HepG2 (cell line): ENCODE data around the gene C1orf159. TPM values are rescaled to one million over a fixed set of nuclear protein-coding genes. Genes with fewer than 3 reads are reported as not detected.
A peak's percentile ranks its signal among the peaks of the same experiment; 100 is the strongest.

Experiments
- ATF5 ChIP-seq: sonication (generic); formaldehyde crosslinking; IDR thresholded peaks from 2 replicates; pipeline ENCODE4 v1.4.0; 2020; ENCODE audit warnings: mild to moderate bottlenecking, low read depth, missing genetic modification reagents
- E2F5 ChIP-seq: sonication (generic); formaldehyde crosslinking; conservative IDR thresholded peaks from 2 replicates; pipeline ENCODE4 v1.4.0; 2020; ENCODE audit warnings: missing genetic modification reagents
- HNF1B ChIP-seq: sonication (generic); formaldehyde crosslinking; IDR thresholded peaks from 2 replicates; pipeline ENCODE4 v1.5.1; 2020; ENCODE audit warnings: mild to moderate bottlenecking, moderate library complexity, missing genetic modification reagents
- HOXA9 ChIP-seq: sonication (generic); formaldehyde crosslinking; IDR thresholded peaks from 2 replicates; pipeline ENCODE4 v1.8.1; 2022; ENCODE audit warnings: missing genetic modification reagents, mild to moderate bottlenecking, moderate library complexity, borderline replicate concordance
- HOXD1 ChIP-seq: sonication (generic); formaldehyde crosslinking; IDR thresholded peaks from 2 replicates; pipeline ENCODE4 v1.5.0; 2020; ENCODE audit warnings: missing genetic modification reagents
- KDM2A ChIP-seq: sonication (generic); formaldehyde crosslinking; IDR thresholded peaks from 2 replicates; pipeline ENCODE4 v1.4.0; 2020; ENCODE audit warnings: low read depth, missing genetic modification reagents, borderline replicate concordance
- KDM5B ChIP-seq: sonication (generic); formaldehyde crosslinking; IDR thresholded peaks from 2 replicates; pipeline ENCODE4 v1.4.0; 2020; ENCODE audit warnings: missing genetic modification reagents, mild to moderate bottlenecking, borderline replicate concordance
- MIER2 ChIP-seq: IDR thresholded peaks from 2 replicates; pipeline ENCODE4 v1.6.1; 2016; ENCODE audit warnings: missing biosample characterization, missing genetic modification reagents
- MXD3 ChIP-seq: IDR thresholded peaks from 2 replicates; pipeline ENCODE4 v1.6.1; 2016; ENCODE audit warnings: mild to moderate bottlenecking, missing biosample characterization, missing genetic modification reagents
- SP1 ChIP-seq, 2 experiments: fragments of 450-650 bp in 1 of 2; sonication (generic) in 1 of 2; formaldehyde crosslinking in 1 of 2; IDR thresholded peaks; 2 replicates each; pipeline versions ENCODE4 v1.4.0 to v1.6.1; 2016 to 2020; ENCODE audit warnings: missing genetic modification reagents in 1 of 2
- TCF7 ChIP-seq: sonication (generic); IDR thresholded peaks from 2 replicates; pipeline ENCODE4 v1.6.1; 2016; ENCODE audit warnings: antibody characterized with exemption, low read depth
- YEATS2 ChIP-seq: sonication (generic); formaldehyde crosslinking; IDR thresholded peaks from 2 replicates; pipeline ENCODE4 v1.4.0; 2020; ENCODE audit warnings: missing genetic modification reagents, borderline replicate concordance
- ZC3H4 ChIP-seq: sonication (generic); formaldehyde crosslinking; IDR thresholded peaks from 2 replicates; pipeline ENCODE4 v1.4.0; 2020; ENCODE audit warnings: missing genetic modification reagents, borderline replicate concordance
- ZFP37 ChIP-seq: sonication (generic); formaldehyde crosslinking; IDR thresholded peaks from 2 replicates; pipeline ENCODE4 v1.4.0; 2020; ENCODE audit warnings: missing genetic modification reagents, borderline replicate concordance
- ZNF10 ChIP-seq: sonication (generic); formaldehyde crosslinking; IDR thresholded peaks from 2 replicates; pipeline ENCODE4 v1.4.0; 2020; ENCODE audit warnings: mild to moderate bottlenecking, low read depth, missing genetic modification reagents, borderline replicate concordance
- ZNF143 ChIP-seq: sonication (generic); formaldehyde crosslinking; IDR thresholded peaks from 2 replicates; pipeline ENCODE4 v1.4.0; 2020; ENCODE audit warnings: missing genetic modification reagents
- ZNF326 ChIP-seq: sonication (generic); formaldehyde crosslinking; IDR thresholded peaks from 2 replicates; pipeline ENCODE4 v1.4.0; 2020; ENCODE audit warnings: missing genetic modification reagents, borderline replicate concordance
- ZNF513 ChIP-seq: sonication (generic); formaldehyde crosslinking; conservative IDR thresholded peaks from 2 replicates; pipeline ENCODE4 v1.5.0; 2020; ENCODE audit warnings: missing genetic modification reagents
- ZNF556 ChIP-seq: sonication (generic); formaldehyde crosslinking; IDR thresholded peaks from 2 replicates; pipeline ENCODE4 v1.4.0; 2020; ENCODE audit warnings: mild to moderate bottlenecking, missing genetic modification reagents, borderline replicate concordance
- ZNF557 ChIP-seq: sonication (generic); formaldehyde crosslinking; IDR thresholded peaks from 2 replicates; pipeline ENCODE4 v1.4.0; 2020; ENCODE audit warnings: missing genetic modification reagents
- ZNF564 ChIP-seq: sonication (generic); formaldehyde crosslinking; IDR thresholded peaks from 2 replicates; pipeline ENCODE4 v1.8.1; 2023; ENCODE audit warnings: mild to moderate bottlenecking, missing genetic modification reagents
- ZNF567 ChIP-seq: sonication (generic); formaldehyde crosslinking; IDR thresholded peaks from 2 replicates; pipeline ENCODE4 v1.8.1; 2023; ENCODE audit warnings: mild to moderate bottlenecking, missing genetic modification reagents, borderline replicate concordance
- ZNF749 ChIP-seq: sonication (generic); formaldehyde crosslinking; IDR thresholded peaks from 2 replicates; pipeline ENCODE4 v1.8.0; 2022; ENCODE audit warnings: mild to moderate bottlenecking, missing genetic modification reagents, moderate library complexity, borderline replicate concordance
- ZNF790 ChIP-seq: sonication (generic); formaldehyde crosslinking; IDR thresholded peaks from 2 replicates; pipeline ENCODE4 v1.8.0; 2022; ENCODE audit warnings: missing genetic modification reagents, mild to moderate bottlenecking, borderline replicate concordance
- ZSCAN30 ChIP-seq: sonication (generic); formaldehyde crosslinking; IDR thresholded peaks from 2 replicates; pipeline ENCODE4 v1.5.0; 2020; ENCODE audit warnings: mild to moderate bottlenecking, missing genetic modification reagents
- polyA plus RNA-seq, 8 experiments: library from polyadenylated mRNA; depleted of rRNA in 3 of 8; stranded (reverse) in 7 of 8; unstranded in 1 of 8; fragments of >200 nt; fragmentation: Illumina TruSeq in 4 of 8; extraction: Trizol in 4 of 8; gene quantifications; 2 replicates each; pipeline versions ENCODE4 v1.2.1 to v1.2.3, GENCODE V29; 2011 to 2016; ENCODE audit warnings: low read depth in 4 of 8, missing spikeins in 1 of 8, mixed read lengths in 1 of 8; ENCODE audit not compliant: insufficient read depth in 1 of 8
- total RNA-seq, 5 experiments: library from RNA; depleted of rRNA; stranded (reverse); fragments of >200 nt; fragmentation: Illumina TruSeq; extraction: Trizol; gene quantifications; 2 replicates each; pipeline ENCODE4 v1.2.3, GENCODE V29; 2016; ENCODE audit warnings: low read depth in 1 of 5

C1orf159 gene
- total and polyA plus RNA-seq, 2 of the 13 experiments (the other 11 are each of a cell fraction or from before 2014, with no cell fraction given) = 3.8 to 6.7 TPM

DNA sequence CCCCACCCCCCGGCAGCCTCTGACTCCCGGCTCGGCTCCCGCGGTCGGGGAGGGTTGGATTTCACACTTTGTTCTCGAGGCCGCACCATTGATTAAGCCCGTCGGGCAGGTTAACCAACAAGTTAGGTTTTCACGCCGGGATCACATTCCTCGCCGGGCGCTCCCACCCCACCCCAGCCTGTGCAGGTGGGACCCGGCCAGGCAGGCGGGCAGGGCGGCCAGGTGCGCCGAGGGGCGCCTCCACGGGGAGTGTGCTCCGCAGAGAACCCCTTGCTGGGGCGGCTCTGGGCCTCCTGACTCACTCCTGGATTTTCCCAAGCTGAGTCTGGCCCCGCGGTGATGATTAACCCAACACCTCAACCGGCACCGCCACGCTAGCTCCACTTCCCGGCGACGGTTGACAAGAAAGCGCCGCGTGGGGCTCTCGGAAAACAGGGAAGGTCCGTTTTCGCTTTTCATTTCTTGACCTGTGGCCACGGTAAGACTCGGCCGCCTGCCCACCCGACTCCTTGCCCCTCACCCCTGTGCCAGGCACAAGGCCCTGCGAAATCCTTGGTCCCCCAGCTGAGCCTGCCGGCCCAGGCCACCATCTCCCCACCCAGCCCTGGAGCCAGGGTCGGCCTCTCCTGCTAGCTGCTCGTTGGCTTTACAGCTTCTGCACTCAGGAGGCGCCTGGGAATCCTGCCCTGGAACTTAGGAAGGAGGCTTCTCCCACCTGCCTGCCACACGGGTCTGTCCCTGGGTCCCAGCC is 49.0 kb upstream of the C1orf159 start (continued):
- TF ChIP-seq KDM5B (no peak), E2F5 (CRISPR knock-in tag) (no peak), ZNF749 (CRISPR knock-in tag) (no peak), ZNF326 (CRISPR knock-in tag) (no peak), TCF7 (peak; percentile 30; the same call in 1 of the 2 replicates), HNF1B (peak; percentile 79), ZNF556 (CRISPR knock-in tag) (no peak), ZNF567 (CRISPR knock-in tag) (no peak), ATF5 (CRISPR knock-in tag) (no peak), ZNF564 (no peak), ZNF143 (CRISPR knock-in tag) (no peak), HOXA9 (CRISPR knock-in tag) (no peak), HOXD1 (peak; percentile 11; the same call in 1 of the 2 replicates), KDM2A (peak; percentile 74), YEATS2 (CRISPR knock-in tag) (0 out of 2 replicates have a peak, but pooled peaks have one; percentile 25), MIER2 (CRISPR knock-in tag) (no peak), ZNF513 (no peak), ZNF10 (no peak), SP1 (IDR thresholded peaks at IDR 0.05) (no peak), SP1 (CRISPR knock-in tag; IDR thresholded peaks at IDR 0.05) (no peak), ZNF557 (CRISPR knock-in tag) (no peak), ZSCAN30 (CRISPR knock-in tag) (no peak), MXD3 (CRISPR knock-in tag) (no peak; the same call in 1 of the 2 replicates), ZC3H4 (no peak), ZFP37 (CRISPR knock-in tag) (no peak), ZNF790 (CRISPR knock-in tag) (no peak)
